ENCODE results near the gene BORA. TPM values are rescaled to one million over a fixed set of nuclear protein-coding genes. Genes with fewer than 3 reads are reported as not detected.

BORA gene
- total and polyA plus RNA-seq, 11 donors, result 0.19 to 4.0 (median 0.72) TPM

DNA sequence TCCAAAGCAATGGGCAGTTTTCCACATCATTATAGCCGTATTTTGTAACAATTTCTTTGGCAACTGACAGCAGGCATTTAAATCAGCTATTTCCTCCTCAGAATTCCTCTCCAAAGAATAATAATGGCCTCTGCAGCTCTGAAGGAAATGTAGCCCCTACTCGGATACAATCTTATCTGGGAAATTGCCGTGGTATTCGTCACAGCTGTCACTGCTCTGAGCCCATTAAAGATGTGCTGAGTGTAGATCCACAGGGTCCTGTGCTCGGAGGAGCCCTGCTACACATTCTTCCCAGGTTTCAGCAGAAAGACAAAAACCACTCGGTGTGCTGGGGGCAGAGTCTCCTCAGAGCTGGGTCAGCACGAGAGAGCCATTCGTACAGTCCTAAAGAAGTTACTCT lies 33.4 kb upstream of the BORA start:
- H3K4me3 ChIP-seq, result no peak overlapping the region
- H3K36me3 ChIP-seq, result no peaks in the 10 kb centered on the region
- intact Hi-C loops (cut with DNase I), result loop anchor here in 2 of 10 donors (5.0 to 10.0 kb wide), 2 partner anchors 47 to 1730 kb away; no protein-coding TSS in a partner anchor
- TF ChIP-seq, protein P1, sequence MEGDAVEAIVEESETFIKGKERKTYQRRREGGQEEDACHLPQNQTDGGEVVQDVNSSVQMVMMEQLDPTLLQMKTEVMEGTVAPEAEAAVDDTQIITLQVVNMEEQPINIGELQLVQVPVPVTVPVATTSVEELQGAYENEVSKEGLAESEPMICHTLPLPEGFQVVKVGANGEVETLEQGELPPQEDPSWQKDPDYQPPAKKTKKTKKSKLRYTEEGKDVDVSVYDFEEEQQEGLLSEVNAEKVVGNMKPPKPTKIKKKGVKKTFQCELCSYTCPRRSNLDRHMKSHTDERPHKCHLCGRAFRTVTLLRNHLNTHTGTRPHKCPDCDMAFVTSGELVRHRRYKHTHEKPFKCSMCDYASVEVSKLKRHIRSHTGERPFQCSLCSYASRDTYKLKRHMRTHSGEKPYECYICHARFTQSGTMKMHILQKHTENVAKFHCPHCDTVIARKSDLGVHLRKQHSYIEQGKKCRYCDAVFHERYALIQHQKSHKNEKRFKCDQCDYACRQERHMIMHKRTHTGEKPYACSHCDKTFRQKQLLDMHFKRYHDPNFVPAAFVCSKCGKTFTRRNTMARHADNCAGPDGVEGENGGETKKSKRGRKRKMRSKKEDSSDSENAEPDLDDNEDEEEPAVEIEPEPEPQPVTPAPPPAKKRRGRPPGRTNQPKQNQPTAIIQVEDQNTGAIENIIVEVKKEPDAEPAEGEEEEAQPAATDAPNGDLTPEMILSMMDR (IDR thresholded peaks at IDR 0.05), result no peak
- TF ChIP-seq POLR2A (IDR thresholded peaks at IDR 0.05), result no peak
- peaks cover 0 to 7% (median 0%) of the 10 kb centered on the region in 12 donors for H3K9me3 ChIP-seq
- no peak overlapping the region for H3K27ac ChIP-seq
- DNase-seq, result no peak
- 15 to 24% (median 23%) methylated on average over 7 to 8 of the region's 8 CpGs for WGBS, 4 donors
- no peak for ATAC-seq
- H3K4me1 ChIP-seq, result no peaks in the 10 kb centered on the region
- H3K27me3 ChIP-seq, result peaks cover 0 to 10% (median 0%) of the 10 kb centered on the region in 9 donors

DNA sequence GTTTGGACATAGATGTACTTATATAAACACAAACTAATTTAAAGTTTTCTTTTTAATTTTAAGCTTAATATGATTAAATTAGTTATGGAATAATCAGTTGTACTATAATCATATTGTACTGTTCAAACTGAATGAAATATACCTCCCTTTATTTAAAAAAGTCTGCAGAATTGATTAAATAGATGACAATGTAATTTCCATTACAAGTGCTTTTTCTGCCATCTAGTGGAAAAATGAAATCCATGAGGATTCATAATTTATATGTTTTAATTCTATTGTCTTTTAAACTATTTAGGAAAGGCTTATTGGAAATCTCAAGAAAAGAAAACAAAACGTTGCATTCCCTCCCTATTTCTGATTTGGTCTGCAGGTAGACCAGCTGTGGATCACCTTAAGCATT lies 31.1 kb upstream of the BORA start:
- Histone ChIP-seq H3K27me3 (peaks cover 0 to 10% (median 0%) of the 10 kb centered on the region in 9 donors), H3K9me3 (peaks cover 0 to 7% (median 0%) of the 10 kb centered on the region in 12 donors), H3K4me1 (no peaks in the 10 kb centered on the region), H3K27ac (no peak overlapping the region), H3K36me3 (no peaks in the 10 kb centered on the region), H3K4me3 (no peak overlapping the region)
- TF ChIP-seq, protein P1 (IDR thresholded peaks at IDR 0.05), result peak in 11 of 12 donors; percentile 6 to 60 (median 34)
- TF ChIP-seq POLR2A (IDR thresholded peaks at IDR 0.05), result no peak
- DNase-seq (no peak), ATAC-seq (no peak)
- intact Hi-C loops (cut with DNase I), result loop anchor here in 2 of 10 donors (5.0 to 10.0 kb wide), 2 partner anchors 54 to 1732 kb away; no protein-coding TSS in a partner anchor
- 10 to 24% (median 13%) methylated on average over 1 of the region's 1 CpG for WGBS, 4 donors

DNA sequence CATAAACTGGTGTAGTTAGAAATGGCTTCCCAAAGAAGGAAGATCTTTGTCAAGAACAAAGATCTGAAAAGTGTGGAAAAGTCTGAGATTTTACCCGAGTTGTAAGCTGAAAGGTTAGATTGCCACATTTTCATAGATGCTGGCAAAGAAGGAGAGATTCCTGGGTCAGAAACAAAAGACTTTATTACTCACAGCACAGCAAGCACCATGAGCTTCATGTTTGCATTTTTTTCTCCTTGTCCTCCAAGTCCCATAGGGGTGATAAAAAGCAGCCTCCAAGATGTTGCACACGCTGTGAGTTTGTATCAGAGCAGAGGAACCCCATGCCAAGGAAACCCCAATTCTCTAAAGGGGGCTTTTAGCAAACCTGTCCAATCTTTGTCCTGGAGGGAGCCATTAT lies 29.6 kb upstream of the BORA start:
- intact Hi-C loops (cut with DNase I), result loop anchor here in 2 of 10 donors (5.0 to 10.0 kb wide), 2 partner anchors 56 to 1733 kb away; no protein-coding TSS in a partner anchor
- H3K36me3 ChIP-seq, result no peaks in the 10 kb centered on the region

DNA sequence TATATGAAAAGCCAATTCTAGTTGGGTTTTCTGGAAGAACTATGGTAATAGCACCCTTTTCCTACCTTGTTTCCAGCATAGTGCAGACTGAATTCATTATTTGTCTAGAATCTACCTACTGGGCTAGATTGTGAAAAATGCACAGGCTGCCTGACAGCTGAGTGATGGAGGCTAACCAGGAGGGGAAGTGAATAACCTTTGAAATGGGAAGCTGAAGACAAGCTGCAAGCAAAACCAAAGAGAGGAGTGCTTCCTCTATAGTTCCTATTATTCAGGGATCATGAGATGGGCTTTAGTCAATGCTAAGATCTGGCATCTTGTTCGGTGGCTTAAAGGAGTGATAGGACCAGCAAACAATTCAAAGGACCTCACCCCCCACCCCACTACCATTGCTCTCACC lies 27.2 kb upstream of the BORA start:
- 29 to 75% (median 59%) methylated on average over 1 of the region's 1 CpG for WGBS, 4 donors
- no peaks in the 10 kb centered on the region for H3K36me3 ChIP-seq
- no peaks in the 10 kb centered on the region for H3K4me1 ChIP-seq
- no peak for TF ChIP-seq POLR2A (IDR thresholded peaks at IDR 0.05)
- TF ChIP-seq, protein P1 (IDR thresholded peaks at IDR 0.05), result no peak
- DNase-seq (no peak), ATAC-seq (no peak)
- intact Hi-C loops (cut with DNase I), result no loop called here
- H3K4me3 ChIP-seq, result no peak overlapping the region
- peaks cover 0 to 10% (median 0%) of the 10 kb centered on the region in 9 donors for H3K27me3 ChIP-seq
- H3K27ac ChIP-seq, result no peak overlapping the region
- H3K9me3 ChIP-seq, result no peaks in the 10 kb centered on the region

More for the DNA sequence above, 29.6 kb upstream of the BORA start:
- WGBS, 4 donors, result 59 to 73% (median 65%) methylated on average over 2 of the region's 2 CpGs
- Histone ChIP-seq H3K9me3 (peaks cover 0 to under 1% (median 0%) of the 10 kb centered on the region in 12 donors), H3K27ac (no peak overlapping the region), H3K27me3 (peaks cover 0 to 10% (median 0%) of the 10 kb centered on the region in 9 donors), H3K4me1 (no peaks in the 10 kb centered on the region), H3K4me3 (no peak overlapping the region)
- DNase-seq, result no peak
- TF ChIP-seq POLR2A (IDR thresholded peaks at IDR 0.05), result no peak
- TF ChIP-seq, protein P1 (IDR thresholded peaks at IDR 0.05), result no peak
- no peak for ATAC-seq
